ENCODE measurements around the gene PNPLA5.

GRCh38 chr22:43853328-43853931 is 38.4 kb downstream of the PNPLA5 start:
- no peak for TF ChIP-seq YY1 (IDR thresholded peaks at IDR 0.05; ENCODE audit: low read depth)
- TF ChIP-seq FOXM1 (IDR thresholded peaks at IDR 0.05; ENCODE audit: borderline replicate concordance, low read depth), result no peak
- TF ChIP-seq MAX (IDR thresholded peaks at IDR 0.05), result no peak
- TF ChIP-seq TAF1 (IDR thresholded peaks at IDR 0.05; ENCODE audit: low read depth), result no peak
- TF ChIP-seq EP300 (IDR thresholded peaks at IDR 0.05; ENCODE audit: borderline replicate concordance), result no peak

Measured in Ishikawa (cell line).